Measurements from ENCODE around the gene NFIA.

DNA sequence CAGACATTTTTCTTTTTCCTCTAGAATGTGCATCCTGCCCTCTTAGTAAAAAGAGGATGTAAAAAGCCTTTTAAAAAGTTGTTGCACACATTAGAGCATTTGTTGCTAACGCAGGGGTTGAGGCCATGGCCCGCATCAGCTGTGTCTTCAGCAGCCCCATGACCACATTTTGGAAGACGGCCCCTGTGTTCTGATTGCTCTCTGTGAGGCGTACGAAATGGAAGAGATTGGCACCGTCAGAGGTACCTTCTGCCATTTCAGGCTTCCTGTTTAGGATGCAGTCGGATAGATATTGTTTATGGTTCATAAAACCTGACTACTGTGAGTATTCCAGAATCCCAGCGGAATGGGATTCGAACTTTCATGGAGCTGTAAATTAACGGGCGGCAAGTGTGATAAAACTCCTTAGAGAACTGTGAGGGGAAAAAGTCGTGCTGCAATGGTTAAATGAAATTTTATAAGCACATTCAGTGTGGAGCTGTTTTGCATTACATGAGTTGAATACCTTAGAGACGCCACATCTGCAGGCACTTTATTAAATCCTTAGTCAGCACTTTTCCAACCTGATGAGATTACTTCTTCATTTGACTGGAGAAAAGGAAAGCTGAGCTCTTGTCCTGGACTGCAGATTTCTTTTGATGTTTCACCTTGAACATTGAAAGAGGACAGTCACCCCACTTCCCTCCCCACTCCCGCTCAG, 368.7 kb downstream of the NFIA start:
- no peak for TF ChIP-seq EZH2 (IDR thresholded peaks at IDR 0.05; ENCODE audit: low read length)
- TF ChIP-seq CTCF (optimal IDR thresholded peaks at IDR 0.05 in 1 of 3, IDR thresholded peaks at IDR 0.05 in 1 of 3, conservative IDR thresholded peaks at IDR 0.05 in 1 of 3; ENCODE audit: extremely low read depth in 1 of 3, insufficient read depth in 2 of 3, low read length in 3 of 3) = no peak
